Activated T-cell treated with anti-CD3 and anti-CD28 coated beads, Interleukin-2, amount 50 U/mL, for 1 hour (primary cell): Measurements from ENCODE around the gene CPEB4.

Source experiments
- DNase-seq: peaks from one replicate; pipeline ENCODE4 v3.0.0-alpha.2; 2020

Gene CPEB4

GRCh38 chr5:173988554-173989431 lies 100.6 kb downstream of the CPEB4 start, which contains the start of gene C5orf47:
C5orf47 (plus strand) TSS chr5:173989170; CDS start chr5:173989264, 94 bp downstream.
- no peak for DNase-seq

DNA sequence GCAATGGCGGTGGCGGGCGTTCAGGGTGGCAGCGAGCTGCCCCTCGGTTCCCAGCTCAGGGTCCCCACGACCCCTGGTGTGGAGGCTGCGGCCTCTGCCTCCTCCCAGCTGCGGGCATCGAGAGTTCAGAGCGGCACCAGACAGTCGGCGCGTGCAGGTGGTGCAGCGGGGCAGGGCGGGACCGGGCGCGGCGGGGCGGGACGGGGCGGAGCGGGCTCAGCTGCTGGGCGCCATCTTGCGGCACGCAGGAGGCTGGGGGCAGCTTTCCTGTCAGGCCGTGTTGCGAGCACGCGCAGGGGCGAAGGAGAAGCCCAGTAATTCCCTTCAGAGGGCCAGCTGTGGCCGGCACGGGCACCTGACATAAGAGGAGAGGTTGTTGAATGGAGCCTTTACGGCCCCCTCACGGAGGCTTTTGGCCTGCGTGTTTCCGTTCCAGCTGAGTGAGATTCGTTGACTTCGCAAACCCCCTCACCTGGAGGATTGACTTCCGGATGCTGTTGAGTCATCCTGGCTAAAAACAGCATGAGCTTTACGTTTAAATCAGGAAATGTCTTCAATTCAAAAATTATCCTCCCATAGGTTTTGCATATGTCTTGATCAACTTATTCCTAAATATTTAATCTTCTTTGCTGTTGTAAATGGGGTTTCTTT lies 101.4 kb downstream of the CPEB4 start:
- no peak for DNase-seq

GRCh38 chr5:173997331-173997730 lies 109.2 kb downstream of the CPEB4 start:
- DNase-seq: no peak

GRCh38 chr5:173998531-173998930 lies 110.4 kb downstream of the CPEB4 start:
- no peak for DNase-seq

GRCh38 chr5:174000076-174000475 lies 111.9 kb downstream of the CPEB4 start:
- no peak for DNase-seq

DNA sequence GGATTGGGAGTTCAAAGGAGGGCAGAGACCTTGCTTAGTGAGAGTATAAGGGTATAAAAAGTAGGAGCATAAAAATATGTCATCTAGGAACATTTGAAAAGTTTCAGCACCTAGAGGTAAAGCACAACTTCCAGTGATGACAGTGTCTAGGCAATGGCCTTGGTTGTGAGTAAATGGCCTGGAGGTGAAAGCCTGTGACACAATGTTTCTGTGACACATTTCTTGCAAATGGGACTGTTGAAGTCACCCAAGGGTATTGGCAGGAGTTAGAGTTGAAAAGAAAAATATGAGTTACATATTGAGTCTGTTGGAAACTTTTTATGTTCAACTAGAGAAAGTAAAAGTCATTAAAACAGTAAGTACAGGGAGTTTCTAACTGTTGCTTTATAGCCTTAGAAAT lies 115.6 kb downstream of the CPEB4 start:
- no peak for DNase-seq

DNA sequence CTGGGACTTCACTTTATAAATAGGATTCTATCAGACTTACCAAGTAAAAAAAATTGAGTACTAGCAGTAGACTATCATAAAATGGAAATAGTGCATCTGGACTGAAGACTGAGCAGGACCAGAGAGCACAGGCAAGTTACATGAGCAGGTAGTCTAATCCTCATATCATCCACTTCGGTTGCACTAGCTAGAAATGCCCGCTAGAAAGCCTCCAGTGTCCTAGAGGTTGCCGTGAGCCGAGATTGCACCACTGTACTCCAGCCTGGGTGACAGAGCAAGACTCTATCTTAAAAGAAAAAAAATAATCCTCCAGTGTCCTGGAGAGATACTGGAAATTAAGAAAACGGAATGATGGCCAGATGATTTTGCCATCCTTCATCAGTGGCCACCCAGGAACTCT lies 120.8 kb downstream of the CPEB4 start:
- no peak for DNase-seq

DNA sequence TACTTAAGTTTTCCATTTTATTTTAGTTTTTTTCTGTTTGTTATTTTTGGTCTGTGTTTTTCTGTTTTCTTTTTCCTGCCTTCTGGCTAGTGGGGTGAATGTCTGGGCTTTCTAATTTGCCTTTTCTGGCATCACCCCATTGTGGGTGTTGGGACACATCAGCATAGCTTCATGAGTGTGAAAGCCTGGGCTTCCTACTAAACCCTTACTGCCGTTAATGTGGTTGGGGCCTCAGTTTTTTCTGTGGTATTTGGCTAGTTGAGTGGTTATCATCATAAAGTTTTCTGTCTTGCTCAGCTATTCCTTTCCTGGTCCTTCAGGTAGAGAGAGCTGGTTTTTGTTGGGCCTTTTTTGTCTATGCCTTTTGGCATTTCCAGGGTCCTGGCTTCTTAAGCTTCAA lies 122.2 kb downstream of the CPEB4 start:
- DNase-seq: no peak

GRCh38 chr5:174011441-174011840 lies 123.3 kb downstream of the CPEB4 start:
- no peak for DNase-seq
